Trophoblast cell (in vitro differentiated cells and primary cell): ENCODE measurements around the gene CNTN4.

Source experiments
- DNase-seq, 2 donors: peaks; one replicate each; pipeline ENCODE4 v3.0.0-alpha.2; 2016
- H2AFZ ChIP-seq: 2 replicates; pipeline ENCODE4 v1.6.1; 2013; ENCODE audit warnings: low read length, moderate library complexity, mild to moderate bottlenecking; ENCODE audit not compliant: insufficient read depth, poor library complexity
- H2AK5ac ChIP-seq: 2 replicates; pipeline ENCODE4 v1.6.1; 2013; ENCODE audit warnings: mild to moderate bottlenecking, low read length
- H2BK120ac ChIP-seq: 2 replicates; pipeline ENCODE4 v1.6.1; 2013; ENCODE audit warnings: low read length, mild to moderate bottlenecking, moderate library complexity; ENCODE audit not compliant: insufficient read depth, poor library complexity
- H2BK12ac ChIP-seq: 2 replicates; pipeline ENCODE4 v1.6.1; 2013; ENCODE audit warnings: mild to moderate bottlenecking, low read length, moderate library complexity
- H2BK5ac ChIP-seq: 2 replicates; pipeline ENCODE4 v1.6.1; 2013; ENCODE audit warnings: low read length, low read depth, moderate library complexity, mild to moderate bottlenecking; ENCODE audit not compliant: poor library complexity
- H3K14ac ChIP-seq: 2 replicates; pipeline ENCODE4 v1.6.1; 2013; ENCODE audit warnings: mild to moderate bottlenecking, low read length
- H3K18ac ChIP-seq: 2 replicates; pipeline ENCODE4 v1.6.1; 2013; ENCODE audit warnings: mild to moderate bottlenecking, low read length
- H3K23ac ChIP-seq: 2 replicates; pipeline ENCODE4 v1.6.1; 2013; ENCODE audit warnings: low read length
- H3K27ac ChIP-seq: 2 replicates; pipeline ENCODE4 v1.5.1; 2013; ENCODE audit warnings: low read depth, mild to moderate bottlenecking, inconsistent platforms, low read length, moderate library complexity
- H3K27me3 ChIP-seq: 2 replicates; pipeline ENCODE4 v1.6.1; 2013; ENCODE audit warnings: inconsistent platforms, mild to moderate bottlenecking, low read length, moderate library complexity; ENCODE audit not compliant: insufficient read depth
- H3K36me3 ChIP-seq, 2 experiments: 1 replicate in 1 of 2; 2 replicates in 1 of 2; pipeline ENCODE4 v1.6.1; 2013; ENCODE audit warnings: low read length in 2 of 2, mild to moderate bottlenecking in 2 of 2, moderate library complexity in 1 of 2; ENCODE audit not compliant: insufficient read depth in 2 of 2, control insufficient read depth in 1 of 2
- H3K4ac ChIP-seq: 2 replicates; pipeline ENCODE4 v1.6.1; 2013; ENCODE audit warnings: low read depth, mild to moderate bottlenecking, low read length, moderate library complexity
- H3K4me1 ChIP-seq, 2 experiments: 1 replicate in 1 of 2; 2 replicates in 1 of 2; pipeline ENCODE4 v1.6.1; 2013; ENCODE audit warnings: low read length in 2 of 2, mild to moderate bottlenecking in 2 of 2, moderate library complexity in 1 of 2; ENCODE audit not compliant: insufficient read depth in 2 of 2, control insufficient read depth in 1 of 2
- H3K4me2 ChIP-seq: 2 replicates; pipeline ENCODE4 v1.6.1; 2013; ENCODE audit warnings: inconsistent platforms, mild to moderate bottlenecking, low read length, moderate library complexity
- H3K4me3 ChIP-seq: 2 replicates; pipeline ENCODE4 v1.5.1; 2013; ENCODE audit warnings: mild to moderate bottlenecking, low read depth, low read length, inconsistent platforms
- H3K79me1 ChIP-seq: one replicate; pipeline ENCODE4 v1.6.1; 2013; ENCODE audit warnings: low read length
- H3K79me2 ChIP-seq: 2 replicates; pipeline ENCODE4 v1.6.1; 2013; ENCODE audit warnings: low read length, mild to moderate bottlenecking; ENCODE audit not compliant: control insufficient read depth, insufficient read depth, poor library complexity
- H3K9ac ChIP-seq: 2 replicates; pipeline ENCODE4 v1.6.1; 2013; ENCODE audit warnings: mild to moderate bottlenecking, low read length
- H3K9me3 ChIP-seq: 2 replicates; pipeline ENCODE4 v1.6.1; 2013; ENCODE audit warnings: low read depth, mild to moderate bottlenecking, control low read depth, inconsistent platforms, low read length; ENCODE audit not compliant: insufficient read depth
- H4K12ac ChIP-seq: 2 replicates; pipeline ENCODE4 v1.6.1; 2013; ENCODE audit warnings: low read depth, mild to moderate bottlenecking, low read length, moderate library complexity
- H4K8ac ChIP-seq: 2 replicates; pipeline ENCODE4 v1.6.1; 2013; ENCODE audit warnings: low read depth, mild to moderate bottlenecking, low read length, moderate library complexity
- H4K91ac ChIP-seq: one replicate; pipeline ENCODE4 v1.6.1; 2013; ENCODE audit warnings: low read depth, mild to moderate bottlenecking, low read length, moderate library complexity
- WGBS: extraction: QIAGEN DNeasy Blood & Tissue Kit; methylation state at CpG from one replicate; pipeline ENCODE4 v1.1.7; 2013; ENCODE audit warnings: missing lambda C conversion rate; ENCODE audit not compliant: insufficient read length, insufficient coverage; ENCODE audit errors: extremely low coverage; 5-methylcytosine and 5-hydroxymethylcytosine counted together

CNTN4 gene

DNA sequence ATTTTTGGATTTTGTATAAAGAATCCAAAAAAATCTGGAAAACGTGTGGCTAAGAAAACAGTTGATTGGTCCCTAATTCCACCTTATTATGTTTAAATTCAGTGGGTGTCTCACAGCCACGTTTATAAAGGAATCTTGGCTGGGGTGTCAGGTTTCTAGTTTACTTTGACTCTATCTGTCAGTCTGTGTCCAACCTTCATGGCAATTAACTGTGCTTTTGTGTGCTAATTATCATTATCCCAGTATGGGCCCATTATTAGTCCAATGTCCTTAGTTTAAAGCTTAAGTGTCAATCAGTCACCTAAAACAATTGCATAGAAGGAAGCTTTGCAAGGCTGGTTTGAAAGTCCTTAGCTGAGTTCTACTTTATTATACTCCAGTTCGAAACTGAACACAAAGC is 3.7 kb upstream of the CNTN4 start:
- no peak overlapping the region for H4K12ac ChIP-seq
- no peak overlapping the region for H2AK5ac ChIP-seq
- DNase-seq, result no peak
- H3K27ac ChIP-seq, result no peak overlapping the region
- H3K4me2 ChIP-seq, result no peak overlapping the region
- H3K4me3 ChIP-seq, result no peak overlapping the region
- H3K79me1 ChIP-seq, result peaks cover 10% of the 10 kb centered on the region
- no peak overlapping the region for H4K91ac ChIP-seq
- peaks cover 6% of the 10 kb centered on the region for H3K79me2 ChIP-seq
- no peaks in the 10 kb centered on the region for H3K4me1 ChIP-seq
- no peak overlapping the region for H3K4ac ChIP-seq
- H3K18ac ChIP-seq, result no peak overlapping the region
- H2BK5ac ChIP-seq, result no peak overlapping the region
- H2BK12ac ChIP-seq, result no peak overlapping the region
- WGBS, result no CpG with 5 or more reads among the region's 3 CpGs
- no peaks in the 10 kb centered on the region for H3K27me3 ChIP-seq
- H3K9ac ChIP-seq, result no peak overlapping the region
- no peak overlapping the region for H3K14ac ChIP-seq
- H2BK120ac ChIP-seq, result no peak overlapping the region
- H3K9me3 ChIP-seq, result no peaks in the 10 kb centered on the region
- H3K36me3 ChIP-seq, result no peaks in the 10 kb centered on the region
- H2AFZ ChIP-seq, result no peak overlapping the region
- no peak overlapping the region for H4K8ac ChIP-seq
- H3K23ac ChIP-seq, result no peak overlapping the region

DNA sequence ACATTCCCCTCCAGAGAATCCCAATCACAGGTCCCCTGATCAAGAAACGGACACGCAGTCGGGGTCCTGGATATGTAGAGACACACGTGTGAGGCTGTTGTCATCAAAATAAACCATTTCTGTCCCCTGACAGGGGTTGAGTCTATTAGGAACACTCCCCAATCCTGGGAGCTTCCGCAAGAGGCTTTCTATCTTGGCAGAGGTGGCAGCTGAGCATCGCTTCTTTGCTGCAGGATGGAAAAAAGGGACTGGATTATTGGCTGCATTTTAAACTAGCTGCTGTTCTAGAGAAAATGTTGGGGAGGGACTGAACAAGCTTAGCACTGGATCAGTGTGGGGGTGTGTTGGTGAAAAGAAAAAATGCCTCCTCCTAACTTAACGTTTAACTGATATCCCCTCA is 2.5 kb upstream of the CNTN4 start:
- no peak overlapping the region for H4K8ac ChIP-seq
- no peaks in the 10 kb centered on the region for H3K27me3 ChIP-seq
- H3K9me3 ChIP-seq, result no peaks in the 10 kb centered on the region
- H3K79me2 ChIP-seq, result peaks cover 6% of the 10 kb centered on the region
- peaks cover 10% of the 10 kb centered on the region for H3K79me1 ChIP-seq
- no peak overlapping the region for H2BK12ac ChIP-seq
- no peak overlapping the region for H3K4me2 ChIP-seq
- no peak overlapping the region for H2AFZ ChIP-seq
- H3K18ac ChIP-seq, result no peak overlapping the region
- WGBS, result no CpG with 5 or more reads among the region's 7 CpGs
- no peak overlapping the region for H3K9ac ChIP-seq
- DNase-seq, result no peak
- no peak overlapping the region for H3K14ac ChIP-seq
- H3K4ac ChIP-seq, result no peak overlapping the region
- no peak overlapping the region for H4K12ac ChIP-seq
- H4K91ac ChIP-seq, result no peak overlapping the region
- no peak overlapping the region for H2BK5ac ChIP-seq
- no peak overlapping the region for H2BK120ac ChIP-seq
- H3K23ac ChIP-seq, result no peak overlapping the region
- H2AK5ac ChIP-seq, result no peak overlapping the region
- no peaks in the 10 kb centered on the region for H3K36me3 ChIP-seq
- H3K4me3 ChIP-seq, result no peak overlapping the region
- H3K4me1 ChIP-seq, result no peaks in the 10 kb centered on the region
- H3K27ac ChIP-seq, result no peak overlapping the region

DNA sequence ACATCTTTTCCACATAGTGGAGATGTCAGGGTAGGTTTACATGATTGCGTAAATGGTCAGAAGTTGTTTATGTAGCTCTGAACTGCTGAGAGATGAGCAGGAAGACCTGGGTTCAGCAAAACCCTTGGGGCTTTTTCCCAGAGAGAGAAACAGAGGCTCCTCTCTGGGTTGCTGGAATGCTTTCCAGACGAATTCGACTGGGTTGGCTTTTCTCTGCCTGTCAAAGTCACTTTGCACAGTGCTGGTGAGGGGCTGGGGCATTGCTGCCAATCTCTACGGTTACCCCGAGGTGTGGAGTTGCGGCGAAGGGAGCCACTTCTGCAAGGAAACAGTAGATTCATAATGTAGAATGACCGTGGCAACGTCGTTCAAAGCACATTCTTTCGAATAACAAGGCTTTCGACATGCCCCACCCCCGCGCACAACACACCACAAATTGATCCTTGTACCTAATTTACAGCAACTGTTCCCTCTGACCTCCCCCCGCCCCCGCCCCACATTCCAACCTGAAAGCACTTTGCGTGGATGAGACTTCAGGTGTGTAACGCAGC is 950 bp upstream of the CNTN4 start:
- Histone ChIP-seq H4K12ac (no peak overlapping the region), H2BK5ac (peak overlapping the region; percentile 59), H3K23ac (no peak overlapping the region), H3K27ac (peak overlapping the region; percentile 81), H3K9ac (no peak overlapping the region), H2BK120ac (peak overlapping the region; percentile 63), H2AK5ac (no peak overlapping the region), H3K4ac (no peak overlapping the region), H3K4me2 (peak overlapping the region; percentile 80), H3K79me1 (peaks cover 10% of the 10 kb centered on the region), H2AFZ (peak overlapping the region; percentile 98), H3K79me2 (peaks cover 6% of the 10 kb centered on the region), H3K18ac (no peak overlapping the region), H4K91ac (peak overlapping the region; percentile 47), H3K14ac (no peak overlapping the region), H3K4me1 (no peaks in the 10 kb centered on the region), H3K27me3 (no peaks in the 10 kb centered on the region), H3K36me3 (no peaks in the 10 kb centered on the region), H3K9me3 (no peaks in the 10 kb centered on the region), H2BK12ac (no peak overlapping the region), H3K4me3 (peak overlapping the region; percentile 90), H4K8ac (no peak overlapping the region)
- WGBS, result no CpG with 5 or more reads among the region's 18 CpGs
- DNase-seq, result peak; percentile 2 to 33

DNA sequence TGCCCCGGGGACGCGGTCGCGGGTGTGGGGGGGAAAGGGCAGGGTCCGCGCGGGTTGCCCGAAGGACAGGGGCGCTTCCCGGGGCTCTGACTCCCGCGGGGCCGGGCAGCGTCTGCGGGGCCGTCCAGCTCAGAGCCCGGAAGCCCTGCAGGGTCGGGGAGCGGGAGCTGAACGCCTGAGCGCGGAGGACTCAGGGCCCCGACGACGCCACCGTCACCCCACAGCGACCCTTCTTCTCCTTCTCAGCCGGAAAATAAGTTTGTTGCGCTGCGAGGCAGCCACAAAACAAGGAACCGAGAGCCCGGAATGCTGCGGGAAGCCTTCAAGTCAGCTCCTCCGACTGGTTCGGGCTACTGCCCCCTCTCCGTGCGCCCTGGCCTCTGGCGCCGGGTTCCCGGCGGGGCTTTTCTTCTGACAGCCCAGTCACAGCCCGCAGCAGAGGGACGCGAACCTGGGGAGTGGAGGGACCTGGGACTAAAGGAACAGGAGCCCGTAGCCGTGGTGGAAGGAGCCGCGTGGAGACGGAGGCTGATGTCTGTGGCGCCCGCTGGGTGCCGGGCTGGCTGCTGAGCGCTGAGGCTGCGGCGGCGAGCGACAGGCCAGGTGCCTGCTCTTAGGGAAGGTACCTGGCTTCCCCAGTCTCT is 484 bp downstream of the CNTN4 start:
- Histone ChIP-seq H3K18ac (peak overlapping the region; percentile 94), H3K14ac (peak overlapping the region; percentile 90), H3K4ac (peak overlapping the region; percentile 47), H4K8ac (peak overlapping the region; percentile 91), H4K91ac (peak overlapping the region; percentile 86), H3K36me3 (no peaks in the 10 kb centered on the region), H2AK5ac (no peak overlapping the region), H3K4me2 (peak overlapping the region; percentile 80), H2BK120ac (peak overlapping the region; percentile 91), H3K23ac (no peak overlapping the region), H3K79me1 (peaks cover 10% of the 10 kb centered on the region), H3K4me1 (no peaks in the 10 kb centered on the region), H3K9me3 (no peaks in the 10 kb centered on the region), H3K4me3 (peak overlapping the region; percentile 90), H3K27me3 (no peaks in the 10 kb centered on the region), H2AFZ (peak overlapping the region; percentile 100), H3K9ac (peak overlapping the region; percentile 86), H4K12ac (peak overlapping the region; percentile 85), H3K27ac (peak overlapping the region; percentile 81), H2BK5ac (peak overlapping the region; percentile 89), H3K79me2 (peaks cover 6% of the 10 kb centered on the region), H2BK12ac (peak overlapping the region; percentile 65)
- WGBS, result no CpG with 5 or more reads among the region's 58 CpGs
- no peak for DNase-seq
